ENCODE data around the gene YOD1. TPM values are rescaled to one million over a fixed set of nuclear protein-coding genes. Genes with fewer than 3 reads are reported as not detected.

Gene YOD1
- total RNA-seq, 1 experiment from 2014 or later: 3.8 TPM

DNA sequence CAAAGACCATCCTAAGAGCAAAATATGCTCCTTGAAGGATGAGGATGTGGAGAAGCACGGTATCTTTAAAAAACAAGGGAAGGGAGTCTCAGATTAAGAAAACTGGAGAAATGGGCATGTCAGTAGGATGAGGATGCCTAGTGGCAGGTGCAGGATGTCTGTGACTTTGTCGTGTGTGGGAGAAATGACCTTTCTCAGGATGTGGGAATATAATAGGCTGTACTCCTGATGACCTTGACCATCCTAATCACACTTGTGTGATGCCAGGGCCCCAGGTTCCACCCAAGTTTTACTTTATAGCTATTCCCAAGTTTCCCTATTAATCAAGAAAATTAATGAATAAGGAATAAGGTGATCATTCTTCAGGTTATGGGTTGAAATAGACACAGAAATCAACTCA lies 31.3 kb downstream of the YOD1 start:
- no peak for DNase-seq
- H3K4me3 ChIP-seq: no peak overlapping the region
- no peaks in the 10 kb centered on the region for H3K4me1 ChIP-seq
- peaks cover 18% of the 10 kb centered on the region; the same call in 1 of the 2 replicates for H3K27me3 ChIP-seq
- H3K27ac ChIP-seq: no peak overlapping the region
- no peaks in the 10 kb centered on the region for H3K36me3 ChIP-seq
- no peaks in the 10 kb centered on the region for H3K9me3 ChIP-seq (replicated peaks)

DNA sequence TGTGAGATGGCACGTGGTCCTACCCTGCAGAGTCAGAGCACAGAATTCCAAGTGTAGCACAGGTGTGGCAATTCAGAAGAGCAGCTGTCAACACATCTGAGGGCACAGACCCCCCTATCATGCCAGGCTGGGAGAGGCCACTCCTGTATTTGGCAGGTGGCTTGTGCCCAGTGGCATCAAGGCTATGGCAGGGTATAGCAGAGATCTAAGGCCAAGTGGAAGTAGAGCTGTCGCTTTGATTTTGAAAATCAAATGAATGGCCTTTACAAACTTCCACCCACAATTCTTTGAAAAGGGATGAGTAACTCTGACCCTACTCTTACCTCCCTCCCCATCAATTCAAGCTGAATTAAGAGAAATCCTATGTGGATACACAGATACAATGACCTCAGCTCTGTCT lies 31.8 kb downstream of the YOD1 start:
- Histone ChIP-seq H3K9me3 (replicated peaks) (no peaks in the 10 kb centered on the region), H3K4me3 (no peak overlapping the region), H3K27me3 (peaks cover 18% of the 10 kb centered on the region; the same call in 1 of the 2 replicates), H3K36me3 (no peaks in the 10 kb centered on the region), H3K4me1 (no peaks in the 10 kb centered on the region), H3K27ac (no peak overlapping the region)
- DNase-seq: no peak

DNA sequence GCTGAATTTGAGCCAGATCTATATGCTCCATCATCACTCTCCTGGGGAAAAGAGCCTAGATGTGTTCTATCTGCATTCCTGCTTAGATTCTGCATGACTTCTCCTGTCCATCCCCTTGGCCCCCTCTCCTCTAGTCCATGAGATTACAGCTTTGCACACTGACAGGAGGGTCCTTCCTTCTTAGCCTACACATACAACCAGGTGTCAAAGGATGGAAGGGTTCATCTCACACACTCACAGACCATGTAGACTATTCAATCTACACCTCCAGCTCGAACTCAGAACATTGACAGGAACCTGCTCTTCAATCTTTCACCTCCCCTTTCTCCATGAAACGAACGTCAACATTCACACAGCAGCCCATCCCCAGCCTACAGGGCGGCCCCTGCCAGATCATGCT lies 32.3 kb downstream of the YOD1 start:
- H3K4me3 ChIP-seq: no peak overlapping the region
- peaks cover 18% of the 10 kb centered on the region; the same call in 1 of the 2 replicates for H3K27me3 ChIP-seq
- no peaks in the 10 kb centered on the region for H3K9me3 ChIP-seq (replicated peaks)
- no peak overlapping the region for H3K27ac ChIP-seq
- no peaks in the 10 kb centered on the region for H3K36me3 ChIP-seq
- DNase-seq: no peak
- no peaks in the 10 kb centered on the region for H3K4me1 ChIP-seq

DNA sequence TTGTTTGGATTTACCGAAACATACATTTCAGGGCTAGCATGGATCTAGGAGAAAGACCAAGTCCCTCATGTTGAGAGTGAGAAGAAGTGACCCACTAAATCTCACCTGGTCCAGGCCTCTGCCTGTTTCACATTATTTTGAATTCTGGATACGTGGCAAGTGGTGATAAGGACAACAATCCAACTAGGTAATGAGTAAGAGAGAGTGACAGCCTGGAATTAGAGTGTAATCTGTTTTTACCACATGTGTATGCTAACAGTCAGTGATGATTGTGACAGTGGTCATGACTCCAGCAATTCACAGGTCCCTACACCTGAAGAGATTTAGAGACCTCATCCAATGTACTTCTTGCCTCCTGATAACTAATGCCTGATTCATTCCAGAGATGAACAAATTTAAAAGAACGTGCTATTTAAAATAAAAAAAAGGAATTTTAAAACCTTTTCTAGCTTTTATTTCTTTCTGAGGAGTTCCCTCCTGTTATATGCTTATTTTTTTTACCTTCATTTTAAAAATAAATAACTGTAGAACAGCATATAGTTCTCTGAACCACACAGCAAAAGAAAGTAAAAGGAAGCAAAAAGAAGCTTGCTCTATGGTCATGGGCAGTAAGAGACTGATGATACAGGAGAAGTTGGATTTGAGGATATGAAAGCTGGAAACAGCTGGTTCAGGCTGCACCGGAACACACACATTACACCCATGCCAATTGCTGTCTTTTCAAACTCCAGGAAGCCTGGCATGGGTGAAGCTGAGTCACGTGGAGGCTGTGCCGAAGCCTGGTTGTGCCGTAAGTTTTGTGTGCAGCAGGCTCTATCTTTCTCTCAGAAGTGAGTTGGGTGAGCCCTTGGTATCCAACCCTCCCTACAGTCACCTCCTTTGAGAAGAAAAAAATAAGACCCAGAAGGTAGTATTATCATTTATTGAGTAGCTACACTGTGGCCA lies 33.1 kb downstream of the YOD1 start:
- peak in 1 of 2 experiments; percentile 29 for DNase-seq
- Histone ChIP-seq H3K4me3 (no peak overlapping the region), H3K27ac (no peak overlapping the region), H3K9me3 (replicated peaks) (no peaks in the 10 kb centered on the region), H3K4me1 (no peaks in the 10 kb centered on the region), H3K27me3 (peaks cover 14% of the 10 kb centered on the region; the same call in 1 of the 2 replicates), H3K36me3 (no peaks in the 10 kb centered on the region)

DNA sequence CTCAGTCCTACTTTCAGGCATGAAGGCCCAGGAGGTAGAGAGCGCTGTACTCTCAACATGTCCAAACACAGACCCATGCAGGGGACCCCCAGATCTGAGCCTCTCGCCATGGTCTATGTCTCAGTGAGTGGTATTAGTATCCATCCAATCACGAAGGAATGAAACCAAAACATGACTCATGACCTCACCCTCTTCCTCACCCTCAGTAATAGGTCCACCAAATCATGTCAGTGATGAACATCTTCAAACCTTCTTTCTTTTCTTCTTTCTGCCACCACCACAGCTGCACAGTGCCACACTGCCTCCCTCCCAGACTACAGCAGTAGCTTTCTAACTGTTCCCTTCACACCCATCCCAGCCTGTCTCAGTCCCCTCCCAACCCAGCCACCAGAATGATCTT lies 35.2 kb downstream of the YOD1 start:
- H3K27me3 ChIP-seq: peaks cover 7% of the 10 kb centered on the region; the same call in 1 of the 2 replicates
- H3K4me1 ChIP-seq: no peaks in the 10 kb centered on the region
- no peaks in the 10 kb centered on the region for H3K9me3 ChIP-seq (replicated peaks)
- no peak overlapping the region for H3K4me3 ChIP-seq
- H3K27ac ChIP-seq: no peak overlapping the region
- DNase-seq: no peak
- H3K36me3 ChIP-seq: no peaks in the 10 kb centered on the region

DNA sequence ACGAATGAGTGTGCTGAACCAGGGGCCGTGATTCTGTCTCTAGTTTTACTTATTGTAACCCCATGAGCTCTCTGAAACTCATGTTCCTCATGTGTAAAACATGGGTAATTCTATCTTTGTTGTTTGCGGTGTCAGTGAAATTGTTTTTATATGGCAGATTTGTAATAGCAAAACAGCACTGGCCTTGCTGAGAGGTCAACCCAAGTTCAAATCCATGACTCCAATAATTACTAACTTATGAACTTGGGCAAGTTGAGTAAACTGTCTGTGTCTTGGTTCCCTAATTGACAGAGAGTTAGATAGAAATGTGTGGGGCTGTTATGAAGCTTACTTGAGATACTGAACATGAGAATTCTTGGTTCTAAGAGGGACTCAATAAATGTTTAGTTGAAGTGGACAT lies 36.3 kb downstream of the YOD1 start:
- H3K36me3 ChIP-seq: no peaks in the 10 kb centered on the region
- H3K27me3 ChIP-seq: peaks cover 2% of the 10 kb centered on the region; the same call in 1 of the 2 replicates
- no peak overlapping the region for H3K4me3 ChIP-seq
- no peak for DNase-seq
- no peak overlapping the region for H3K27ac ChIP-seq
- no peaks in the 10 kb centered on the region for H3K4me1 ChIP-seq
- no peaks in the 10 kb centered on the region for H3K9me3 ChIP-seq (replicated peaks)

DNA sequence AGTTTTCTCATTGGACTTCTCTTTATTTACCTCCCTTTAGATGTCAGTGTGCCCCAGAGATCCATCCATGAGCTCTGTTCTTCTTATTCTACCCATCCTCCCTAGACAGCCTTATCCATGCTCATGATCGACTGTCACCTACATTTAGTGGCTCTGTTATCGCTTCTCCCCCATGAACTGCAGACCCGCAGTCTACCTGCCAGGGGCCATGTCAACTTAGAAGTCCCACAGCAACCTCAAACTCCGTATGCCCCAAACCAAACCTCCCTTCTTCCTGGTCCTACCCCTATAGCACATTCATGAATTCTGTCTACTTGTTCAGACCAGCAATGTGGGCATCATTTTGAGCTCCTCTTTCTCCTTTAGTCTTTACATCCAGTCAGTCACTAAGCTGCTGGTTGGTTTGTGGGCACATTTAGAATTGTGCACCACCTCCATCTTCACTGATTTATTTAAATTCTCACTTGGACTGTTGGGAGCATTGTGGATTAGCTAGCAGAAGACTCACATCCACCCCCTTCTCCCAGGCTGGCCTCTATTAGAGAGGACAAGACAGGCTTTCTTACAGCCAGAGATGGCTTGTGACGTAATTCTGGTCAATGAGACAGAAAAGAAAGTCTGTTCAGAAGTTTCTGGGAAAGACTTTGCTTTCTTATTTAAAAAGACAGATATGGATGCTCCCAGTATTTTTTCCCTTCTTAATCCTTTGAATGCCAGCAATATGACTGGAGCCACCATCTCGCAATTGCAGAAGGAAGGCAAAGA lies 37.5 kb downstream of the YOD1 start:
- no peaks in the 10 kb centered on the region for H3K9me3 ChIP-seq (replicated peaks)
- no peaks in the 10 kb centered on the region for H3K27me3 ChIP-seq
- H3K4me3 ChIP-seq: no peak overlapping the region
- no peak for DNase-seq
- H3K4me1 ChIP-seq: no peaks in the 10 kb centered on the region
- H3K36me3 ChIP-seq: no peaks in the 10 kb centered on the region
- no peak overlapping the region for H3K27ac ChIP-seq

DNA sequence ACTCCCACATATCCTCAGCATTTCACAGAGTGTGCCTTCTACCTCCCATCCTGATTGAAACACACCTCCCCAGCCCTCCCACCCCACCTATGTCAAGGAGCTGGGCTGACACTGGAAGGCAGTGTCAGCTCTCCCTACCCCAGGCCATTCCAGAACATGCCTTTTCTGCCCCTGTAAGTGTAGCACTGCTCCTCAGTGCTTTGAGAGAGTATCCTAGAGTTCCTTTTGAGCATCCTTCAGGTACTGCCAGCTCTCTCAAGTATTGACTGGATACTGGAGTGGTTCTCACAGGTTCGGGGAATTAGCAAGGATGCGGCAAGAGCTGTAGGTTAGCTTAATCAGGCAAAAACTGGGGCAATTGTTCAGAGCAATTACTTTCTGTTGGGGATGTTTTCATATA lies 40.3 kb downstream of the YOD1 start:
- Histone ChIP-seq H3K27ac (no peak overlapping the region), H3K27me3 (no peaks in the 10 kb centered on the region), H3K36me3 (no peaks in the 10 kb centered on the region), H3K4me1 (peaks cover 6% of the 10 kb centered on the region; the same call in 1 of the 2 replicates), H3K9me3 (replicated peaks) (peaks cover 7% of the 10 kb centered on the region), H3K4me3 (no peak overlapping the region)
- DNase-seq: no peak

DNA sequence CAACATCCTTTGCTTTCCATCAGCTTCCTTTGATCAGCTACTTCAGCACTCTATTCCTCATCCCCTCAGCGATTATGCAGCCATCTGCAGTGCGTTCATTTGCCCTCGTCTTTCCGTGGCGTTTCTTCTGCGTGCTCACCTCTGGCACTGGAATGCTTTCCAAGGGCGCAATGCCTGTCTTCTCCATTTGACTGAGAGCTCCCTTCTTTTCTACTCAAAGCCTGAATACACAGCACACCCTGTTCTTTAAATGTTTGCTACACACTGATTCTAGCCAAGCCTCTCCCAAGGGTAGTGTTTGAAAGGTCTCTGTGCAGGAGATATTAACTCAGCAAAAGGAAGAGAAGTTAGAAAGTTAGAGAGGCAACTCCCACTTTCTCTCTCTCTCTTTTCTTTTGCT lies 41.1 kb downstream of the YOD1 start:
- H3K27me3 ChIP-seq: no peaks in the 10 kb centered on the region
- no peak overlapping the region for H3K4me3 ChIP-seq
- no peaks in the 10 kb centered on the region for H3K36me3 ChIP-seq
- no peak overlapping the region for H3K27ac ChIP-seq
- no peak for DNase-seq
- H3K4me1 ChIP-seq: peaks cover 6% of the 10 kb centered on the region; the same call in 1 of the 2 replicates
- H3K9me3 ChIP-seq (replicated peaks): peaks cover 7% of the 10 kb centered on the region

DNA sequence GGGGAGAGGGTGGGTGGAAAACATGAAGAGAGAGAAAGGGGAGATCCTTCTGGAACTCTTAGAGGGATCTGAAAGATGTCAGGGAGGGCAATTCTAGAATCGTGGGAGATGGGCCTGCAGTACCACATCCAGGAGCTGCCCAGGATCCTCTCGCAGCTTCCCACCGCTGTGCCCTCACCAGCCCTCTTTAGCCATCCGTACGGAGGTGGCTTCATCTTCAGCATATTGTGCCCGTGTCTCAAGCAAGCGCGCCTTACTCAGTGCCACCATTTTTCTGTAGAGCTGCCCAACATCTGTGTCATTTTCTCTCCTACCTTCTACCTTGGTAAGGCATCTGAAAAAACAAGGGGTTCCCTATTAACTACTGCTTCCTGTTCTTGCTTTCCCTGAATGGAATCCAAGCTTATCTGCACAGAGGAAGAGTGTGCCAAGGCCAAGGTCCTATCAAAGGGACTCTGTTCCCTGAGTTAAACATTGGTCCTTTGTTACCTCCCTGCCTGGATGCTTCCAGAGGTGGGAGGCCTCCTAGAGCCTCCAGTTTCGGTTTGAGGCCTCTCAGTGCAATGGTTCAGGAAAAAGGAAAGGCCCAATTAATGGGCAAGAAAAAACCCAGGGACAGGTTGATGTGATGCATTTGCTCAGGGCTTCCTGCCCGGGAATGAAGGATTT lies 41.7 kb downstream of the YOD1 start:
- Histone ChIP-seq H3K27me3 (no peaks in the 10 kb centered on the region), H3K27ac (no peak overlapping the region), H3K4me3 (no peak overlapping the region), H3K36me3 (no peaks in the 10 kb centered on the region), H3K4me1 (peaks cover 6% of the 10 kb centered on the region; the same call in 1 of the 2 replicates), H3K9me3 (replicated peaks) (peaks cover 7% of the 10 kb centered on the region)
- no peak for DNase-seq

DNA sequence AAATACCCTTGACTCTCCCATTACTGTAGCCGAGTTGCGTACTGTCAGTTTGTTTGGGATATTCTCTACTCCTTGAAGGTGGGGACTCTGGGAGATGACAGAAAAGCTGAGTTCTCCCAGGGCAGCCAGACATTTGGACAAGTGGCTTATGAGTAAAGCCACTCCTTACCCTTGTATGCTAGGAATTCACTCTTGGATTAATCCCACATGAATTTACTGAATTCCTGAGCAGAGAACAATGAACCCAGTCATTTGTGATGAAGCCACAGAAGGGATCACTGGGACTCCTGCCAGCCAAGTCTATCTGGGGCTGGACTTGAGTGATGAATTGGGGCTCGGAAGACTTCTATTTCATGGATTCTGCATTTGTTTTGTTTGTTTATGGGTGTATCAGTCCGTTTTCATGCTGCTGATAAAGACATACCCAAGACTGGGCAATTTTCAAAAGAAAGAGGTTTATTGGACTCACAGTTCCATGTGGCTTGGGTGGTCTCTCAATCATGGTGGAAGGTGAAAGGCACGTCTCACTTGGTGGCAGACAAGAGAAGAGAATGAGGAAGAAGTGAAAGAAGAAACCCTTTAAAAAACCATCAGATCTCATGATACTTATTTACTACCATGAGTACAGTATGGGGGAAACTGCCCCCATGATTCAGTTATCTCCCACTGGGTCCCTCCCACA lies 43.5 kb downstream of the YOD1 start:
- Histone ChIP-seq H3K27ac (peak overlapping the region; percentile 46), H3K36me3 (no peaks in the 10 kb centered on the region), H3K27me3 (no peaks in the 10 kb centered on the region), H3K4me1 (peaks cover 6% of the 10 kb centered on the region; the same call in 1 of the 2 replicates), H3K4me3 (no peak overlapping the region), H3K9me3 (replicated peaks) (peaks cover 7% of the 10 kb centered on the region)
- DNase-seq: peak; percentile 72 to 73

DNA sequence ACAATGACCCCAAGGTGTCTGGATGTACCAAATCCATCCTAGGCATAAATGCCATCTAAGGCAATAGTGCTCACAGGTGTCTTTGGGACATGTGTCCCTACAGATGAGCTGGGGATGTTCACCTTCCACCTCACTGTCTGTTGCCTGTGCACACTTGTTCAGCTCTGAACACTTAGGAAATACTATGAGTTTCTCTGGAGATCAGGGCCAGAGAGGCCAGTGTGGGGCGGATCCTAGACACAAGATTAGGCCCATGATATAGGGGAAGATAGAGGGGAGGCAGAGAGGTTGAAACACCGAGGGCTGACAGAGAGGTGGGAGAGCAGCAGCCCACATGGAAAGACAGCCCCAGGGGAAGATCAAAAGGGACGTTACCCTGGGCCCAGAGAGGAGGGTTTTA lies 44.1 kb downstream of the YOD1 start:
- Histone ChIP-seq H3K9me3 (replicated peaks) (peaks cover 7% of the 10 kb centered on the region), H3K27me3 (no peaks in the 10 kb centered on the region), H3K4me1 (peaks cover 6% of the 10 kb centered on the region; the same call in 1 of the 2 replicates), H3K36me3 (no peaks in the 10 kb centered on the region), H3K4me3 (no peak overlapping the region), H3K27ac (peak overlapping the region; percentile 46)
- DNase-seq: no peak

DNA sequence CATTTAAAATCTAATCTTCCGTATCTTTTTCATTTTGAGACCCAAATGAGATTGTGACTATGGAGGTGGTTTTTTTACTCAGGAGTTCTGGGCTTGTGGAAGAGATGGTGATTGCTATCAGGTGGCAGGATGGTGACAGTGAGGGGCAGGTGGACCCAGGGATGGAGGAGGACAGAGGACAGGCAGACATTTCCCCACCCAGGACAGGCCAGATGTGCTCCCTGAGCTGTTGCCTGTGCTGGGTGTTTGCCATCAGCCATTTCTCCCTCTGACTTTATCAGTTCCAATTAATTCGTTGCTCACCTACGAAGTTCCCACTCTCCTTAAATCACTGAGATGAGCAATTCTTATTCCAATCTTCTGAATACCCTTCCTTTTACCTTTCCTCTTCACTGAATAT lies 44.9 kb downstream of the YOD1 start:
- Histone ChIP-seq H3K36me3 (no peaks in the 10 kb centered on the region), H3K4me3 (no peak overlapping the region), H3K27me3 (no peaks in the 10 kb centered on the region), H3K27ac (no peak overlapping the region), H3K4me1 (peaks cover 6% of the 10 kb centered on the region; the same call in 1 of the 2 replicates), H3K9me3 (replicated peaks) (peaks cover 7% of the 10 kb centered on the region)
- DNase-seq: no peak

All from SJCRH30 (cell line).